GM23338 (cell line): ENCODE data around the gene SH2D2A. TPM values are rescaled to one million over a fixed set of nuclear protein-coding genes. Genes with fewer than 3 reads are reported as not detected.

Experiments
- ATAC-seq: fragments of 200-7000 bp; cut with Tn5 transposase; 3 replicates; pipeline ENCODE4 v1.9.1; 2020
- DNase-seq: peaks from one replicate; pipeline ENCODE4 v3.0.0-alpha.2; 2015; ENCODE audit warnings: low spot score
- H2AFZ ChIP-seq: fragments of 200-600 bp; sonication (generic); 2 replicates; pipeline ENCODE4 v1.8.0; 2016; ENCODE audit warnings: antibody characterized with exemption, mild to moderate bottlenecking, moderate library complexity
- H3F3A ChIP-seq: fragments of 200-600 bp; sonication (generic); replicated peaks from 2 replicates; pipeline ENCODE4 v1.8.0; 2017; ENCODE audit warnings: antibody characterized with exemption, mixed run types, low read depth
- H3K27ac ChIP-seq: fragments of 200-600 bp; sonication (generic); 2 replicates; pipeline ENCODE4 v1.6.1; 2016; ENCODE audit warnings: low read depth
- H3K27me3 ChIP-seq: fragments of 200-600 bp; sonication (generic); 2 replicates; pipeline ENCODE4 v1.8.0; 2016; ENCODE audit warnings: mild to moderate bottlenecking, mixed run types, moderate library complexity; ENCODE audit not compliant: insufficient read depth
- H3K36me3 ChIP-seq: fragments of 200-600 bp; sonication (generic); 2 replicates; pipeline ENCODE4 v1.8.0; 2016; ENCODE audit warnings: mild to moderate bottlenecking; ENCODE audit not compliant: insufficient read depth
- H3K4me1 ChIP-seq: fragments of 200-600 bp; sonication (generic); 2 replicates; pipeline ENCODE4 v1.8.0; 2016; ENCODE audit warnings: mild to moderate bottlenecking, moderate library complexity; ENCODE audit not compliant: insufficient read depth
- H3K4me2 ChIP-seq: fragments of 200-600 bp; sonication (generic); 2 replicates; pipeline ENCODE4 v1.7.1; 2017; ENCODE audit warnings: mixed run types
- H3K4me3 ChIP-seq: fragments of 200-600 bp; sonication (generic); 2 replicates; pipeline ENCODE4 v1.6.1; 2016; ENCODE audit warnings: mixed run types
- H3K79me2 ChIP-seq: fragments of 200-600 bp; sonication (generic); replicated peaks from 2 replicates; pipeline ENCODE4 v1.8.0; 2017; ENCODE audit warnings: mild to moderate bottlenecking; ENCODE audit not compliant: insufficient read depth
- H3K9me2 ChIP-seq: fragments of 200-600 bp; sonication (generic); 2 replicates; pipeline ENCODE4 v1.8.0; 2017; ENCODE audit not compliant: insufficient read depth
- H4K20me1 ChIP-seq: fragments of 200-600 bp; sonication (generic); replicated peaks from 2 replicates; pipeline ENCODE4 v1.8.0; 2017; ENCODE audit warnings: mild to moderate bottlenecking; ENCODE audit not compliant: insufficient read depth
- H3K27ac Mint-ChIP-seq: 2 replicates; pipeline ENCODE4 v1.8.0; 2020; ENCODE audit warnings: inconsistent platforms, mild to moderate bottlenecking, moderate library complexity, mixed read lengths
- H3K27me3 Mint-ChIP-seq: 3 replicates; pipeline ENCODE4 v1.8.0; 2022; ENCODE audit warnings: low read depth, mild to moderate bottlenecking, moderate library complexity, mixed read lengths, inconsistent platforms; ENCODE audit not compliant: insufficient read depth, poor library complexity
- H3K36me3 Mint-ChIP-seq: 3 replicates; pipeline ENCODE4 v1.8.0; 2021; ENCODE audit warnings: low read depth, mild to moderate bottlenecking, inconsistent platforms, moderate library complexity, mixed read lengths
- H3K4me1 Mint-ChIP-seq: 3 replicates; pipeline ENCODE4 v1.8.0; 2020; ENCODE audit warnings: mild to moderate bottlenecking, inconsistent platforms, mixed read lengths
- H3K4me3 Mint-ChIP-seq: 3 replicates; pipeline ENCODE4 v1.8.0; 2021; ENCODE audit warnings: moderate library complexity, mild to moderate bottlenecking, inconsistent platforms, mixed read lengths
- H3K9me3 Mint-ChIP-seq: 3 replicates; pipeline ENCODE4 v1.8.0; 2020; ENCODE audit warnings: moderate library complexity, mild to moderate bottlenecking, inconsistent platforms, mixed read lengths
- CREB1 ChIP-seq: fragments of 250-450 bp; sonication (Bioruptor Pico); IDR thresholded peaks from 2 replicates; pipeline ENCODE4 v1.5.0; 2020; ENCODE audit warnings: low read depth, mild to moderate bottlenecking, moderate library complexity
- ETS1 ChIP-seq: IDR thresholded peaks from 2 replicates; pipeline ENCODE4 v1.6.1; 2016; ENCODE audit warnings: antibody characterized with exemption
- EZH2 ChIP-seq: fragments of 200-600 bp; sonication (generic); IDR thresholded peaks from one replicate; pipeline ENCODE4 v1.8.0; 2017; ENCODE audit warnings: antibody characterized with exemption, mild to moderate bottlenecking, low read depth; ENCODE audit not compliant: unreplicated experiment
- EZH2phosphoT487 ChIP-seq: fragments of 200-600 bp; sonication (generic); IDR thresholded peaks from one replicate; pipeline ENCODE4 v1.8.1; 2018; ENCODE audit warnings: antibody characterized with exemption; ENCODE audit not compliant: unreplicated experiment
- JUNB ChIP-seq: IDR thresholded peaks from one replicate; pipeline ENCODE4 v1.6.1; 2016; ENCODE audit warnings: antibody characterized with exemption; ENCODE audit not compliant: unreplicated experiment
- NANOG ChIP-seq: IDR thresholded peaks from 2 replicates; pipeline ENCODE4 v1.6.1; 2016; ENCODE audit warnings: antibody characterized with exemption, borderline replicate concordance
- POLR2AphosphoS5 ChIP-seq: IDR thresholded peaks from 2 replicates; pipeline ENCODE4 v1.6.1; 2016; ENCODE audit warnings: antibody characterized with exemption, low read depth
- REST ChIP-seq: IDR thresholded peaks from one replicate; pipeline ENCODE4 v1.6.1; 2018; ENCODE audit warnings: antibody characterized with exemption; ENCODE audit not compliant: unreplicated experiment
- STAT1 ChIP-seq: IDR thresholded peaks from one replicate; pipeline ENCODE4 v1.6.1; 2016; ENCODE audit warnings: antibody characterized with exemption; ENCODE audit not compliant: unreplicated experiment
- ZNF114 ChIP-seq: fragments of 250-450 bp; sonication (Bioruptor Pico); IDR thresholded peaks from 2 replicates; pipeline ENCODE4 v1.5.0; 2020; ENCODE audit warnings: mild to moderate bottlenecking, moderate library complexity
- ZNF331 ChIP-seq: fragments of 250-450 bp; sonication (Bioruptor Pico); IDR thresholded peaks from 2 replicates; pipeline ENCODE4 v1.5.0; 2020; ENCODE audit warnings: low read depth, mild to moderate bottlenecking, moderate library complexity
- polyA plus RNA-seq: library from polyadenylated mRNA; unstranded; fragments of >200 nt; fragmentation: Nextera tagmentation; extraction: Ambion mirVana; gene quantifications from 2 replicates; pipeline ENCODE4 v1.2.1, GENCODE V29; 2016
- total RNA-seq: library from RNA; depleted of rRNA; stranded (reverse); fragments of >200 nt; shearing (Covaris generic); gene quantifications from 2 replicates; pipeline ENCODE4 v1.2.3, GENCODE V29; 2014
- TF ChIP-seq, protein P1 (sequence below): fragments of 250-450 bp; sonication (Bioruptor Pico); IDR thresholded peaks from 2 replicates; pipeline ENCODE4 v1.5.0; 2020; ENCODE audit warnings: mild to moderate bottlenecking, moderate library complexity
- TF ChIP-seq, protein P2 (sequence below), 2 experiments: fragments of 200-600 bp in 1 of 2; sonication (generic) in 1 of 2; conservative IDR thresholded peaks; 2 replicates each; pipeline versions ENCODE4 v1.5.1 to v1.6.1; 2016 to 2017; ENCODE audit warnings: antibody characterized with exemption in 2 of 2, low read depth in 2 of 2, mild to moderate bottlenecking in 2 of 2, moderate library complexity in 1 of 2

SH2D2A gene
- total and polyA plus RNA-seq, 2 experiments from 2014 or later = 5.5 to 11.5 TPM

- peaks cover 4% of the 10 kb centered on the region; the same call in 2 of the 3 replicates for H3K36me3 Mint-ChIP-seq
- no peaks in the 10 kb centered on the region for H3K36me3 ChIP-seq
- H3K79me2 ChIP-seq = no peaks in the 10 kb centered on the region
- H3K27ac ChIP-seq = no peak overlapping the region
- H3F3A ChIP-seq = 0 out of 2 replicates have a peak, but pooled peaks cover 10% of the 10 kb centered on the region
- no peaks in the 10 kb centered on the region for H3K9me3 Mint-ChIP-seq
- H3K27ac Mint-ChIP-seq = no peak overlapping the region
- H3K4me3 Mint-ChIP-seq = no peak overlapping the region
- TF ChIP-seq JUNB (no peak), ZNF114 (CRISPR knock-in tag) (no peak), STAT1 (no peak), NANOG (no peak), POLR2AphosphoS5 (no peak), EZH2 (no peak), ETS1 (no peak), ZNF331 (no peak), EZH2phosphoT487 (no peak), REST (no peak), CREB1 (CRISPR knock-in tag) (no peak)
- TF ChIP-seq, protein P1, sequence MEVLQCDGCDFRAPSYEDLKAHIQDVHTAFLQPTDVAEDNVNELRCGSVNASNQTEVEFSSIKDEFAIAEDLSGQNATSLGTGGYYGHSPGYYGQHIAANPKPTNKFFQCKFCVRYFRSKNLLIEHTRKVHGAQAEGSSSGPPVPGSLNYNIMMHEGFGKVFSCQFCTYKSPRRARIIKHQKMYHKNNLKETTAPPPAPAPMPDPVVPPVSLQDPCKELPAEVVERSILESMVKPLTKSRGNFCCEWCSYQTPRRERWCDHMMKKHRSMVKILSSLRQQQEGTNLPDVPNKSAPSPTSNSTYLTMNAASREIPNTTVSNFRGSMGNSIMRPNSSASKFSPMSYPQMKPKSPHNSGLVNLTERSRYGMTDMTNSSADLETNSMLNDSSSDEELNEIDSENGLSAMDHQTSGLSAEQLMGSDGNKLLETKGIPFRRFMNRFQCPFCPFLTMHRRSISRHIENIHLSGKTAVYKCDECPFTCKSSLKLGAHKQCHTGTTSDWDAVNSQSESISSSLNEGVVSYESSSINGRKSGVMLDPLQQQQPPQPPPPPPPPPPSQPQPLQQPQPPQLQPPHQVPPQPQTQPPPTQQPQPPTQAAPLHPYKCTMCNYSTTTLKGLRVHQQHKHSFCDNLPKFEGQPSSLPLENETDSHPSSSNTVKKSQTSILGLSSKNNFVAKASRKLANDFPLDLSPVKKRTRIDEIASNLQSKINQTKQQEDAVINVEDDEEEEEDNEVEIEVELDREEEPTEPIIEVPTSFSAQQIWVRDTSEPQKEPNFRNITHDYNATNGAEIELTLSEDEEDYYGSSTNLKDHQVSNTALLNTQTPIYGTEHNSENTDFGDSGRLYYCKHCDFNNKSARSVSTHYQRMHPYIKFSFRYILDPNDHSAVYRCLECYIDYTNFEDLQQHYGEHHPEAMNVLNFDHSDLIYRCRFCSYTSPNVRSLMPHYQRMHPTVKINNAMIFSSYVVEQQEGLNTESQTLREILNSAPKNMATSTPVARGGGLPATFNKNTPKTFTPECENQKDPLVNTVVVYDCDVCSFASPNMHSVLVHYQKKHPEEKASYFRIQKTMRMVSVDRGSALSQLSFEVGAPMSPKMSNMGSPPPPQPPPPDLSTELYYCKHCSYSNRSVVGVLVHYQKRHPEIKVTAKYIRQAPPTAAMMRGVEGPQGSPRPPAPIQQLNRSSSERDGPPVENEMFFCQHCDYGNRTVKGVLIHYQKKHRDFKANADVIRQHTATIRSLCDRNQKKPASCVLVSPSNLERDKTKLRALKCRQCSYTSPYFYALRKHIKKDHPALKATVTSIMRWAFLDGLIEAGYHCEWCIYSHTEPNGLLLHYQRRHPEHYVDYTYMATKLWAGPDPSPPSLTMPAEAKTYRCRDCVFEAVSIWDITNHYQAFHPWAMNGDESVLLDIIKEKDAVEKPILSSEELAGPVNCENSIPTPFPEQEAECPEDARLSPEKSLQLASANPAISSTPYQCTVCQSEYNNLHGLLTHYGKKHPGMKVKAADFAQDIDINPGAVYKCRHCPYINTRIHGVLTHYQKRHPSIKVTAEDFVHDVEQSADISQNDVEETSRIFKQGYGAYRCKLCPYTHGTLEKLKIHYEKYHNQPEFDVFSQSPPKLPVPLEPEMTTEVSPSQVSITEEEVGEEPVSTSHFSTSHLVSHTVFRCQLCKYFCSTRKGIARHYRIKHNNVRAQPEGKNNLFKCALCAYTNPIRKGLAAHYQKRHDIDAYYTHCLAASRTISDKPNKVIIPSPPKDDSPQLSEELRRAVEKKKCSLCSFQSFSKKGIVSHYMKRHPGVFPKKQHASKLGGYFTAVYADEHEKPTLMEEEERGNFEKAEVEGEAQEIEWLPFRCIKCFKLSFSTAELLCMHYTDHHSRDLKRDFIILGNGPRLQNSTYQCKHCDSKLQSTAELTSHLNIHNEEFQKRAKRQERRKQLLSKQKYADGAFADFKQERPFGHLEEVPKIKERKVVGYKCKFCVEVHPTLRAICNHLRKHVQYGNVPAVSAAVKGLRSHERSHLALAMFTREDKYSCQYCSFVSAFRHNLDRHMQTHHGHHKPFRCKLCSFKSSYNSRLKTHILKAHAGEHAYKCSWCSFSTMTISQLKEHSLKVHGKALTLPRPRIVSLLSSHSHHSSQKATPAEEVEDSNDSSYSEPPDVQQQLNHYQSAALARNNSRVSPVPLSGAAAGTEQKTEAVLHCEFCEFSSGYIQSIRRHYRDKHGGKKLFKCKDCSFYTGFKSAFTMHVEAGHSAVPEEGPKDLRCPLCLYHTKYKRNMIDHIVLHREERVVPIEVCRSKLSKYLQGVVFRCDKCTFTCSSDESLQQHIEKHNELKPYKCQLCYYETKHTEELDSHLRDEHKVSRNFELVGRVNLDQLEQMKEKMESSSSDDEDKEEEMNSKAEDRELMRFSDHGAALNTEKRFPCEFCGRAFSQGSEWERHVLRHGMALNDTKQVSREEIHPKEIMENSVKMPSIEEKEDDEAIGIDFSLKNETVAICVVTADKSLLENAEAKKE = no peak
- TF ChIP-seq, protein P2, sequence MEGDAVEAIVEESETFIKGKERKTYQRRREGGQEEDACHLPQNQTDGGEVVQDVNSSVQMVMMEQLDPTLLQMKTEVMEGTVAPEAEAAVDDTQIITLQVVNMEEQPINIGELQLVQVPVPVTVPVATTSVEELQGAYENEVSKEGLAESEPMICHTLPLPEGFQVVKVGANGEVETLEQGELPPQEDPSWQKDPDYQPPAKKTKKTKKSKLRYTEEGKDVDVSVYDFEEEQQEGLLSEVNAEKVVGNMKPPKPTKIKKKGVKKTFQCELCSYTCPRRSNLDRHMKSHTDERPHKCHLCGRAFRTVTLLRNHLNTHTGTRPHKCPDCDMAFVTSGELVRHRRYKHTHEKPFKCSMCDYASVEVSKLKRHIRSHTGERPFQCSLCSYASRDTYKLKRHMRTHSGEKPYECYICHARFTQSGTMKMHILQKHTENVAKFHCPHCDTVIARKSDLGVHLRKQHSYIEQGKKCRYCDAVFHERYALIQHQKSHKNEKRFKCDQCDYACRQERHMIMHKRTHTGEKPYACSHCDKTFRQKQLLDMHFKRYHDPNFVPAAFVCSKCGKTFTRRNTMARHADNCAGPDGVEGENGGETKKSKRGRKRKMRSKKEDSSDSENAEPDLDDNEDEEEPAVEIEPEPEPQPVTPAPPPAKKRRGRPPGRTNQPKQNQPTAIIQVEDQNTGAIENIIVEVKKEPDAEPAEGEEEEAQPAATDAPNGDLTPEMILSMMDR (conservative IDR thresholded peaks at IDR 0.05; ENCODE audit: low read depth in 2 of 2) = no peak
- peaks cover 15% of the 10 kb centered on the region for H3K4me1 ChIP-seq
- H2AFZ ChIP-seq = no peak overlapping the region
- H4K20me1 ChIP-seq = peaks cover 4% of the 10 kb centered on the region
- no peak for DNase-seq
- ATAC-seq = no peak
- no peaks in the 10 kb centered on the region for H3K9me2 ChIP-seq
- no peak overlapping the region for H3K4me2 ChIP-seq
- no peak overlapping the region for H3K4me3 ChIP-seq
- peaks cover 30% of the 10 kb centered on the region for H3K27me3 ChIP-seq
- H3K27me3 Mint-ChIP-seq = peaks cover 40% of the 10 kb centered on the region
- H3K4me1 Mint-ChIP-seq = peaks cover 28% of the 10 kb centered on the region
These were observed 6.8 kb downstream of the SH2D2A start for GRCh38 chr1:156809711-156810366.
